PC-9 (cell line): Measurements from ENCODE around the gene PTPRO.

Experiments used
- EZH2 ChIP-seq: fragments of 200-600 bp; sonication (generic); IDR thresholded peaks from 2 replicates; pipeline ENCODE4 v1.8.0; 2017; ENCODE audit warnings: antibody characterized with exemption, low read depth
- TF ChIP-seq, protein P1 (sequence below): fragments of 200-600 bp; sonication (generic); conservative IDR thresholded peaks from 2 replicates; pipeline ENCODE4 v1.6.1; 2017; ENCODE audit warnings: mixed run types, antibody characterized with exemption, mild to moderate bottlenecking, moderate library complexity

DNA sequence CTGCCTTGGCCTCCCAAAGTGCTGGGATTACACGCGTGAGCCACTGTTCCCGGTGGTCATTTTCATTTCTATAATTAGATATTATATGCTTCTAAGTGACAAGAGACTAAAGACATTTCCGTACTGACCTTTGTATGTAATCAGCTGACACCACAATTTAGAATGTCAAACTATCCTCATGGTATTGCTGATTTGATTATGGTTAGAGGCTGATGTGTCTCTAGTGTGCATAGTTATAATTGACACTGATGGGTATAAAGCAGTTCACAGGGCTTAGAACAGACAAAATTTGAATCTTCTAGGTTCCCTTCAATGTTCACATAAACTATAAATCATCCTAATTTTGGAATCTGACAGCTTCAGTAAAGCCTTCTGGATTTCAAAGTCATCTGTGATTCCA, 192.7 kb downstream of the PTPRO start:
- TF ChIP-seq, protein P1, sequence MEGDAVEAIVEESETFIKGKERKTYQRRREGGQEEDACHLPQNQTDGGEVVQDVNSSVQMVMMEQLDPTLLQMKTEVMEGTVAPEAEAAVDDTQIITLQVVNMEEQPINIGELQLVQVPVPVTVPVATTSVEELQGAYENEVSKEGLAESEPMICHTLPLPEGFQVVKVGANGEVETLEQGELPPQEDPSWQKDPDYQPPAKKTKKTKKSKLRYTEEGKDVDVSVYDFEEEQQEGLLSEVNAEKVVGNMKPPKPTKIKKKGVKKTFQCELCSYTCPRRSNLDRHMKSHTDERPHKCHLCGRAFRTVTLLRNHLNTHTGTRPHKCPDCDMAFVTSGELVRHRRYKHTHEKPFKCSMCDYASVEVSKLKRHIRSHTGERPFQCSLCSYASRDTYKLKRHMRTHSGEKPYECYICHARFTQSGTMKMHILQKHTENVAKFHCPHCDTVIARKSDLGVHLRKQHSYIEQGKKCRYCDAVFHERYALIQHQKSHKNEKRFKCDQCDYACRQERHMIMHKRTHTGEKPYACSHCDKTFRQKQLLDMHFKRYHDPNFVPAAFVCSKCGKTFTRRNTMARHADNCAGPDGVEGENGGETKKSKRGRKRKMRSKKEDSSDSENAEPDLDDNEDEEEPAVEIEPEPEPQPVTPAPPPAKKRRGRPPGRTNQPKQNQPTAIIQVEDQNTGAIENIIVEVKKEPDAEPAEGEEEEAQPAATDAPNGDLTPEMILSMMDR = no peak
- TF ChIP-seq EZH2 = no peak
